OCI-LY1 (cell line): ENCODE measurements around the gene CINP.

Experiments
- H2AFZ ChIP-seq: fragments of 200-600 bp; sonication (generic), shearing (Covaris generic); 2 replicates; pipeline ENCODE4 v1.6.0; 2014; ENCODE audit warnings: antibody characterized with exemption, mild to moderate bottlenecking, low read length
- H3F3A ChIP-seq: fragments of 200-600 bp; sonication (generic), shearing (Covaris generic); 2 replicates; pipeline ENCODE4 v1.6.0; 2014; ENCODE audit warnings: mild to moderate bottlenecking, antibody characterized with exemption, low read length, moderate library complexity; ENCODE audit not compliant: insufficient read depth
- H3K27ac ChIP-seq: fragments of 200-600 bp; sonication (generic); 2 replicates; pipeline ENCODE4 v1.5.1; 2014; ENCODE audit warnings: low read length, mixed run types, mild to moderate bottlenecking, low read depth; ENCODE audit not compliant: poor library complexity, severe bottlenecking
- H3K27me3 ChIP-seq: fragments of 200-600 bp; sonication (generic); 2 replicates; pipeline ENCODE4 v1.6.0; 2014; ENCODE audit warnings: antibody characterized with exemption, mild to moderate bottlenecking, low read length, moderate library complexity; ENCODE audit not compliant: insufficient read depth
- H3K36me3 ChIP-seq: fragments of 200-600 bp; sonication (generic); 2 replicates; pipeline ENCODE4 v1.6.1; 2014; ENCODE audit warnings: mild to moderate bottlenecking, antibody characterized with exemption, low read length, moderate library complexity, mixed read lengths; ENCODE audit not compliant: insufficient read depth
- H3K4me1 ChIP-seq: fragments of 200-600 bp; sonication (generic); 2 replicates; pipeline ENCODE4 v1.5.1; 2014; ENCODE audit warnings: mild to moderate bottlenecking, low read length, moderate library complexity; ENCODE audit not compliant: insufficient read depth, severe bottlenecking
- H3K4me2 ChIP-seq: fragments of 200-600 bp; sonication (generic), shearing (Covaris generic); 2 replicates; pipeline ENCODE4 v1.6.1; 2014; ENCODE audit warnings: low read length
- H3K4me3 ChIP-seq: fragments of 200-600 bp; sonication (generic); 2 replicates; pipeline ENCODE4 v1.5.1; 2014; ENCODE audit warnings: low read length, low read depth, mild to moderate bottlenecking, mixed read lengths; ENCODE audit not compliant: poor library complexity, severe bottlenecking
- H3K79me2 ChIP-seq: fragments of 200-600 bp; shearing (Covaris generic); 2 replicates; pipeline ENCODE4 v1.6.1; 2016; ENCODE audit warnings: mixed run types, low read length, mixed read lengths; ENCODE audit not compliant: insufficient read depth
- H3K9ac ChIP-seq: fragments of 200-600 bp; sonication (generic), shearing (Covaris generic); 2 replicates; pipeline ENCODE4 v1.6.1; 2014; ENCODE audit warnings: mild to moderate bottlenecking, low read length, mixed read lengths
- H3K9me2 ChIP-seq: fragments of 200-600 bp; sonication (generic), shearing (Covaris generic); 2 replicates; pipeline ENCODE4 v1.6.1; 2014; ENCODE audit warnings: low read depth, mild to moderate bottlenecking, low read length, mixed read lengths
- H3K9me3 ChIP-seq: fragments of 200-600 bp; shearing (Covaris generic); 2 replicates; pipeline ENCODE4 v1.6.1; 2014; ENCODE audit warnings: low read length, mixed read lengths
- H4K20me1 ChIP-seq: fragments of 200-600 bp; sonication (generic), shearing (Covaris generic); 2 replicates; pipeline ENCODE4 v1.6.0; 2016; ENCODE audit warnings: mild to moderate bottlenecking, low read length; ENCODE audit not compliant: insufficient read depth
- EZH2 ChIP-seq: fragments of 200-600 bp; sonication (generic), shearing (Covaris generic); IDR thresholded peaks from 2 replicates; pipeline ENCODE4 v1.8.0; 2017; ENCODE audit warnings: borderline replicate concordance, mixed run types, mild to moderate bottlenecking, antibody characterized with exemption, low read length, moderate library complexity, mixed read lengths
- TF ChIP-seq, protein P1 (sequence below): fragments of 200-600 bp; sonication (generic), shearing (Covaris generic); IDR thresholded peaks from 2 replicates; pipeline ENCODE4 v1.5.1; 2017; ENCODE audit warnings: mild to moderate bottlenecking, antibody characterized with exemption, low read length, moderate library complexity, mixed read lengths

The CINP gene

DNA sequence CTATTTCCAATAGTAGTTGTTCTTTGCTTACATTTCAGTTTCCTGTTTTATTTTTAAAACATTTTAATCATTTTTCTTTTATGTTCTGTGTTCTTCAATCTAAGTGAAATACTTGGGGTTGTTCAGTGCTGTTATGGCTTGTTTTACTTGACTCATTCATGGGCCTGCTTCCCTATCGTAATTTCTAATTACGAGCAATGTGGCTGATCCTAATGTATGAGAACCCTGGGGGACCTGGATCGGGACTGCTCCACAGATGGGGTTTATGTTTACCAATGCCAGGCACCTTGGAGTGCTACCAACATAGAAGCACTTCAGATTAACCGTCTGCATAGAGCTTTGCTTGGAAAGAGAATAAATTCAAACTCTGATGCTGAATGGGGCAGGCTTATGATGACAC, 29.8 kb upstream of the CINP start:
- Histone ChIP-seq H3K27ac (no peak overlapping the region), H3K4me3 (no peak overlapping the region), H3F3A (no peaks in the 10 kb centered on the region), H3K79me2 (no peaks in the 10 kb centered on the region), H2AFZ (no peak overlapping the region), H3K9me2 (no peaks in the 10 kb centered on the region), H3K4me2 (no peak overlapping the region), H4K20me1 (no peaks in the 10 kb centered on the region), H3K9ac (no peak overlapping the region), H3K9me3 (no peaks in the 10 kb centered on the region), H3K27me3 (no peaks in the 10 kb centered on the region), H3K4me1 (no peaks in the 10 kb centered on the region), H3K36me3 (no peaks in the 10 kb centered on the region)
- TF ChIP-seq EZH2, result no peak
- TF ChIP-seq, protein P1, sequence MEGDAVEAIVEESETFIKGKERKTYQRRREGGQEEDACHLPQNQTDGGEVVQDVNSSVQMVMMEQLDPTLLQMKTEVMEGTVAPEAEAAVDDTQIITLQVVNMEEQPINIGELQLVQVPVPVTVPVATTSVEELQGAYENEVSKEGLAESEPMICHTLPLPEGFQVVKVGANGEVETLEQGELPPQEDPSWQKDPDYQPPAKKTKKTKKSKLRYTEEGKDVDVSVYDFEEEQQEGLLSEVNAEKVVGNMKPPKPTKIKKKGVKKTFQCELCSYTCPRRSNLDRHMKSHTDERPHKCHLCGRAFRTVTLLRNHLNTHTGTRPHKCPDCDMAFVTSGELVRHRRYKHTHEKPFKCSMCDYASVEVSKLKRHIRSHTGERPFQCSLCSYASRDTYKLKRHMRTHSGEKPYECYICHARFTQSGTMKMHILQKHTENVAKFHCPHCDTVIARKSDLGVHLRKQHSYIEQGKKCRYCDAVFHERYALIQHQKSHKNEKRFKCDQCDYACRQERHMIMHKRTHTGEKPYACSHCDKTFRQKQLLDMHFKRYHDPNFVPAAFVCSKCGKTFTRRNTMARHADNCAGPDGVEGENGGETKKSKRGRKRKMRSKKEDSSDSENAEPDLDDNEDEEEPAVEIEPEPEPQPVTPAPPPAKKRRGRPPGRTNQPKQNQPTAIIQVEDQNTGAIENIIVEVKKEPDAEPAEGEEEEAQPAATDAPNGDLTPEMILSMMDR, result no peak

DNA sequence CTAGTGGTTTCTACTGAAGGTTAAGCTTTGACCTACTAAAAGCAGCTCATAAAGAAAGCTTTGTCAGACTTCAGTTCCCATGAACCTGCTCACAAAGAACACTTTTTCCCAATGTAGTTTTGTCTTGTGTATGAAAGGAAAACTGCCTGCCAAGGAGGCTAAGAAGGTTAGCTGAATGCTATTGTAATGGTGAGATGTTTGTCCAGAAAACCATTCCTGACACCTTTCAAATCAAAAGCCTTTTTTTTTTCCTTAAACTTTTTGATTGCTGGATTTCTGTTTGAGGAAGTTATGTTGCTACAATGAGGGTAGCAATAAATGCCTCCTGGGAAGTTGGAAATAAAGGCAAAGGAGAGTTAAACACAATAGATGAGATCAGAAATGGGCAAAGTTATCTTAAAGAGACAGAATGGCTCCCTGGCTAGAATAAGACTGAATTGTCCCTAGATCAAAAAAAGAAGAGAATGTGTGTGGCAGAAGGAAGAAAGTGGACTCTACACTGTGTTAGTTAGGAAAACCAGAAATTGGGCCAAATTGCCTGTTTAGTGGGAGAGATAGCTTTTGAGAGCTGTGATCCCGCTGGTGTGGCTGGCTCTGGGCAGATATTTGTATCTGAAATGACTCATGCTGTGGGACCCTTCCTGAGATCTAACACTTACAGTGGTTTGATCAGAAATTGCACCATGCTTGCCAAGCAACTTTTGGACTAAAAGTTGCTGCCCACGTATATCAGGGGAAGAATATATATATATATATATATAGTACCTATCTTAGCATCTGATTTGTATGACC, 27.6 kb upstream of the CINP start:
- Histone ChIP-seq H3K36me3 (no peaks in the 10 kb centered on the region), H3K9me2 (no peaks in the 10 kb centered on the region), H3K9me3 (no peaks in the 10 kb centered on the region), H3K9ac (no peak overlapping the region), H3F3A (no peaks in the 10 kb centered on the region), H4K20me1 (no peaks in the 10 kb centered on the region), H3K27ac (no peak overlapping the region), H3K4me1 (no peaks in the 10 kb centered on the region), H3K4me3 (no peak overlapping the region), H3K79me2 (no peaks in the 10 kb centered on the region), H3K4me2 (no peak overlapping the region), H2AFZ (no peak overlapping the region), H3K27me3 (no peaks in the 10 kb centered on the region)
- TF ChIP-seq EZH2, result no peak
- TF ChIP-seq, protein P1, result no peak

DNA sequence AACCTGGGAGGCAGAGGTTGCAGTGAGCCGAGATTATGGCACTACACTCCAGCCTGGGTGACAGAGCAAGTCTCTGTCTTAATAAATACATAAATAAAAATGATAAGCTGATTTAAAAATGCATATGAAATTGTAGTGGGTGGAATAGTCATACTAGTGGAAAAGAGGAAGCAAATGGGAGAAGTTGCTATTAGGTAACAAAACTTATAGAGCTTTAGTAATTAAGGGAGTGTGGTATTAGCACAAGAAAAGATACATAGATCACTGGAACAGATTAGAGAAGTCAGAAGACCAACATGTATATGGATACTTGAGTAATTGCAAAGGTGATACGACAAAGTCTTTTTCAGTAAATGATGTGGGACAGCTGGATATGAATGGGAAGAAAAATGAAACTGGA, 26.6 kb upstream of the CINP start:
- Histone ChIP-seq H2AFZ (no peak overlapping the region), H3K4me3 (no peak overlapping the region), H3K79me2 (no peaks in the 10 kb centered on the region), H4K20me1 (no peaks in the 10 kb centered on the region), H3K9me2 (no peaks in the 10 kb centered on the region), H3K4me1 (no peaks in the 10 kb centered on the region), H3F3A (no peaks in the 10 kb centered on the region), H3K4me2 (no peak overlapping the region), H3K27ac (no peak overlapping the region), H3K27me3 (no peaks in the 10 kb centered on the region), H3K9me3 (no peaks in the 10 kb centered on the region), H3K36me3 (no peaks in the 10 kb centered on the region), H3K9ac (no peak overlapping the region)
- TF ChIP-seq EZH2, result no peak

DNA sequence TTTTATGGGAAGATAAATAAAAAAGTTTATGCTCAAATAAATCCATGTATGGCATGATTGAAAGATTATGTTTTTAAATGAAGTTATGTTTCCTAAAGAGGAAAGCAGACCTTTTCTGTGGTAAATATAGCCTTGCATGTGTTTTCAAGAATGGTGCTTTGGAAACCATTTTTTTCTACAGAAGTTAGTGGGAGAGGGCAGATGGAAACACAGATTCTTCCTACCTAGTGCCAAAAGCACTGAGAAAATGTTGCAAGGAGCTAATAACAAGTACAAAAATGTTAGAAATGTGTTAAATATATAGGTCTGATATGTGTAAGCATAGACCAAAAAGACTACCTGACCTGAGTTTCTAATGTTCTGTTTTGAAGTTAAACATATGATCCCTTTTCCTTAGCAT, 24.4 kb upstream of the CINP start:
- Histone ChIP-seq H2AFZ (no peak overlapping the region), H3K9ac (no peak overlapping the region), H3K9me2 (no peaks in the 10 kb centered on the region), H3K79me2 (no peaks in the 10 kb centered on the region), H3K9me3 (no peaks in the 10 kb centered on the region), H3K27me3 (no peaks in the 10 kb centered on the region), H3K4me2 (no peak overlapping the region), H4K20me1 (no peaks in the 10 kb centered on the region), H3F3A (no peaks in the 10 kb centered on the region), H3K27ac (no peak overlapping the region), H3K36me3 (no peaks in the 10 kb centered on the region), H3K4me3 (no peak overlapping the region), H3K4me1 (no peaks in the 10 kb centered on the region)
- no peak for TF ChIP-seq EZH2
- TF ChIP-seq, protein P1, result no peak
